ENCODE measurements around the gene SMIM41.
"Not testable (repeated sequence)": the region's sequence is repeated elsewhere in the genome, so short reads cannot be mapped to it uniquely, and the experiment has no call there.

Gene SMIM41

GRCh38 chr12:52085682-52086180 is 6.2 kb downstream of the SMIM41 start:
- no peak for DNase-seq

- DNase-seq, result no peak
Observed at GRCh38 chr12:52086366-52086765, 6.9 kb downstream of the SMIM41 start.

DNA sequence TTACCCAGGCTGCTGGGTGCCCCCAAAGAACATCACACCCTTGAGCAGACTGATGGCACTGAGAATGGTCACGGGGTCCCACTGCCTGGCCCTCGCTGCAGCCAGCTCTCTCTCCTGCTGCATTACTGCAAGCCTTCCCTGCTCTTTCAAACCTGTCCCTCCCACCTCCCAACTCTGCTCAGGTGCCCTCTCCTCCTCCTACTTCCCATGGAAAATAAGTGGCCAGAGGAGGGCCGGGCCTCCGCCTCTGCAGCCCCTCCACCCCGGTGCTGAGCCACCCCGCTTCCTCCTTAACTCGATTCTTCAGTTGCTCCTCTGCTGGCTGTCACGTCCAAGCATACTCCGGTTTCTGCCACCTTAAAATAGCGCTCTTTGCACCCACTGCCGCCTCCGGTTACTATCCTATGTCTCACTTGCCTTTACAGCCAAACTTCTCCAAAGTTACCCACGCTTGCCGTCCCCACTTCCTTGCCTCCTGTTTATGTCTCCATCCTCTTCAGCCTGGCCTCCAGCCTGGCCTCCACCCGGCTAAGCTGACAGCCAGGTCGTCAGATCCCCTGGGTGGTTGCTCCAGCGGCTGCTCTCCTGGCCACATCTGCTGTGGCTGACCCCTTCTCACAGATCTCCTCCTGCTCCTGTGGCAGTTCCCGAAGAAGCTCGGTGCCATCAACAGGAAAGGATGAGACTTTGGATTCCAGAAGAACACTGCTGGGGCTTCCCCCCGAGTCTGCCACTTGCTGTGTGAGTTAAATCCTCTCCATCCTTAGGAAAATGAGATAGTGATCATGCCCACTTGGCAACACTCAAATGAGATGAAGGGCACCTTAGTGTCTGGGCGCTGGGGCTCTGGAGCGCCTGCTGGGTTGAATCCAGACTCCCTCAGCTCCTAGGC is 7.7 kb downstream of the SMIM41 start:
- DNase-seq, result no peak

GRCh38 chr12:52087961-52088820 is 8.7 kb downstream of the SMIM41 start:
- DNase-seq, result no peak

GRCh38 chr12:52089491-52089890 is 10.0 kb downstream of the SMIM41 start:
- no peak for DNase-seq

- DNase-seq, result no peak
Observed at GRCh38 chr12:52090291-52090690, 10.8 kb downstream of the SMIM41 start.

DNA sequence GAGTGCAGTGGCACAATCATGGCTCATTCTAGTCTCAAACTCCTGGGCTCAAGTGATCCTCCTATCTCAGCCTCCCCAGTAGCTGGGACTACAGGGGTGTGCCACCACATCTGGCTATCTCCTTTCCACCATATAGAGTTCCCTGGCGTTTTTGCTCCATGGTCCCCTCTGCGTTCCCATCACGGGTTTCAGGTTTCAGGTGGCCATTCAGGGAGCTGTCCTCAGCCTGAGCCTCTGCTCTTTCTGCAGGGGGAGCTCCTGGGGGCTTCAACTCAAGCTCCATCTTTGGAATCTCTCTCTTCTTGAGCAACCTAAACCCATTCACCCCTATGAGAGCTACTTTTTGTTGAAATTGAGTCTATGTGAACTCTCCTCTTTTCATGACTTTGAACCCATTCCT is 11.6 kb downstream of the SMIM41 start:
- DNase-seq, result no peak

DNA sequence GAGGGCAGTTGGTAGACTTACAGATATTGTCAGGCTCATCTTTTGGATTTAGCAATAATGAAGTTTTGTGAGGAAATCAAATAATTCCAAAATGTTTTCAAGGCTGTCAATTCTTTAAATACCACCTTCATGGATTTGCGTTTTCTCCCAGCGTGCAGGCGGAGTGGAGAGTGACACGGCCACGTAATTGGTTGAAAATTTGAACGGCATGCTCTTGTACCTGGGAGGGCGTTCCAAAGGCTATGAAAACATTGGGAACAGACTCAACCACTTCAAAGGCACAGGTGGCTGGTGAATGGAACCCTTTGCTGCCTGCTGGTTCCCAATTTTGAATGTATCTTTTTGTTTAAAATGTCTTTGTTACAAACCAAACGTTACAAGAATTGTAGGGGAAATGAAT is 12.4 kb downstream of the SMIM41 start:
- DNase-seq, result no peak

DNA sequence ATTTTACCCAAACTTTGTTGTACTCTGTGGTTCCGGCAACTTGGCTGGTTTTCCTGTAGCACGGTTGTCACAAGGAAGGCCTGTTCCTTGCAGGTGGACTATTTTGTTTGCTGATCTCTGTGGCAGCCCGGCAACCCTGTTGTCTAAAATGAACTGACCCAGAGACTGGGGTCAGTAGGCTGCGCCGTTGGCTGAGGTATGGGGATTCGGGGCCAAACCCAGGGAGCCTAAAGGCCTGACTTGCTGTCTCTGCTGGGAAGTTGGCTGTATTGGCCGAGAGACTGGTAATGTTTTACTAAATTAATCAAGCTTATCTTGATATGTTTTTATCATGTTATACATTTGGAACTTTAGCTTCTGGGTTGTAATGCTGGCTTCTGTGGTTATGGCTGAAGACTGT is 13.8 kb downstream of the SMIM41 start:
- DNase-seq, result no peak

DNA sequence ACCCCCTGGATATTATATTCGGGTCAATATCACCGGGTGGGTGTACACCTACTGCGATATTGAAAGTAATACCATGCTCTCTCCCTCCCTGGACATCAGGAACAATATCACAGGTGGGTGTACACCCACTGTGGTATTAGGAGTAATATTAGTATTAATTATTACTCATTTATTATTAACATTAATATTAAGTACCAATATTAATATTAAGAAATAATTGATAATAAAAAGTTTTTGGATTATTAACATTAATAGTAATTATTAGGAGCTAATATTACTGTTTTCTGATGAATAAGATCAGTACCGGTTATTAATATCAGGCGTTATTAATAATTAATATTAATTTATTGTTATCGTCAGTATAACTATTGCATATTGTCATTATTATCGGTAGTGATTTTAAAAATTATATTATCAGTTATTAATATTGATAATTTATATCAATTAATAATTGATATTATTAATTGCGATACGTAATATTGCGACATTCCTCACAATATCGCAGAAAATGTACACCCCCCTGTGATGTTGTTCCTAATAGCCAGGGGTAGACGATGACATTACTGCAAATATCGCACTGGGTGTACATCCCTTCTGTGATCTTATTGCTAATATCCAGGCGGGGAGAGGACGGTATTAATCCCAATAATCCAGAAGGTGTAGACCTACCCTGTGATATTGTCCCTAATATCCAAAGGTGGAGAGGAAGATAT is 17.0 kb downstream of the SMIM41 start:
- DNase-seq, result no peak

DNA sequence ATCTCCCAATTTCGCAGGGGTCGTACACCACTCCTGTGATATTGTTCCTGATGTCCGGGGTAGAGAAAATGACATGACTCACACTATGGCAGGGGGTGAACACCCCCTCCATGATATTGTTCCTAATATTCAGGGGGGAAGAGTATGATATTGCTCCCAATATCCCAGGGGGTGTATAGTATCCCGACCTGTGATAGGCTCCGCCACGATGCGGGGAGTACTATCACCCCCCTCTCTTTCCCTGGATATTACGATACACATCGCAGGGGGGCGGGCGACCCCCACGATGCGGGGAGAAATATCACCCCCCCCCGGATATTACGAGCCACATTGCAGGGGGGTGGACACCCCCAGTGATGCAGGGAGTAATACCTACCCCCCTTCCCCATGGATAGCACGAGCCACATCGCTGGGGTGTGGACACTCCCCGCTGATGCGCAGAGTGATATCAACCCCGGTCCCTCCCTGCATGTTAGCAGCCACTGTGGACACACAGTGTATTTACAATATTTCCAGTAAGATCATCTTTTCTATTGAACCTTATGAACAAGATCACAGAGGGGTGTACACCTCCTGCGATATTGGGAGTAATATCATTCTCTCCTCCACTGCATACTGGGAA is 17.7 kb downstream of the SMIM41 start:
- DNase-seq, result no peak

GRCh38 chr12:52104431-52105089 is 25.1 kb downstream of the SMIM41 start:
- not testable (repeated sequence) for DNase-seq

- DNase-seq, result not testable (repeated sequence)
Observed at GRCh38 chr12:52116222-52117125, 37.0 kb downstream of the SMIM41 start.

DNA sequence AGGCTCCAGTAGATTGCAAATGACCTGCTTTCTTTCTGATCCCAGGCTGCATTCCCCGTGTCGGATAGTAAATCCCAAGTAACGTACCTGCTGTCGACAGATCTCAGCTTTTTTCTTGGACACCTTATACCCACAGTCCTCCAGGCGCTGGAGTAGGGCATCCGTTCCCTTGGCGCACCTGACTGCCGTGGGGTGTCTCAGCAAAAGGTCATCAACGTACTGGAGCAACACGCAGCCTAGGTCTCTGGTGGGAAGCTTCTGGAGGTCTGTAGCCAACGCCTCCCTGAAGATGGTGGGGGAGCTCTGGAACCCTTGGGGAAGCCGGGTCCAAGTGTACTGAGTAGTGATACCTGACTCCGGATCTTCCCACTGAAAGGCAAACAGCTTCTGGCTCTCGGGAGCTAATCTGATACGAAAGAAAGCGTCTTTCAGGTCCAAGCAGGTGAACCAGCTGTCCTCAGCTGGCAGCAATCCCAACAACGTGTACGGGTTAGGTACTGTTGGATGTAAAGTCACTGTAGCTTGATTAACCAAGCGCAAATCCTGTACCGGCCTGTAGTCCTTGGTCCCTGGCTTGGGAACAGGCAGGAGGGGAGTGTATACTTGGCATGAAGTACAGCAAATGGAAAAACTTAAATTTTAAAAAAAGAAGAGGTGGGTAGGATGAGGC is 38.4 kb downstream of the SMIM41 start:
- not testable (repeated sequence) for DNase-seq

DNA sequence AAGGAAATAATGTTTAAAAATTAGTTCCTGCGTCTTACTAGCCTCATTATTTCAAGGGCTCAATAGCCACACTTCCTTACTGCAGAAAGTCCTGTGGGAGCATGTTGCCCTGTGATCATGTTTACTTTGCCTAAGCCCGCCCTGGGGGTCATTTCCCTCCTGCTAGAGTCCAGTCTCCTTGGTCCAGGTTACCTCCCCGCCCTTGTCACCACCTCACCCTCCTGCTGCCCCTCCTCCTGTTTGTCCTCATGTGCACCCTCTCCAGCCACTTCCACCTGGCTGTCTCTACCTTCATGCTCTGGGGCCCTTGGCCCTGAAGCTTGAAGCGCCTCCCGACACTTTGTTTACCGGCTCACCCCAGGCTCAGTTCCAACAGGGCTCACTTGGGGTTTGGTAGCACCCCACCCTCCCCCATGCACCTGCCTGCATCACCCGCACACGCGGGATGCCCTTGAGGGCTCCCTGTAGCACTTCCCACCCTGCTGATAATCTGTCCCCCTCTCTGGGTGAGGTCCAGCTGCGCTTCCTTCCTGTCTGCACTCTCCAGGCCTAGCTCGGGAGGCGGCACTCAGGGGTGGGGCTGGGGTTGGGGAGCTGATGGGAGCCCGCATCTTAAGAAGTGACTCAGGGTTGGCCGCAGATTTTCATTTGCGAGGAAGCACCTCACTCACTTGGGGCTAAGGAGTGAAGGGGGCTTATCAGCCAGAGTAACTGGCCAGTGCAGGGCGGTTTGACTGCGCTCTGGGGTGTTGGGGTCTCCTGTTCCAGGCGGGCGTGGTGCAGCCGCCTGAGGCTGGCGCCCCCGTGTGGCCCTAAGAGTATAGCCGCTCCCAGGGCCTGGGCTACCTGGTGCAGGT is 40.1 kb downstream of the SMIM41 start:
- DNase-seq, result no peak

DNA sequence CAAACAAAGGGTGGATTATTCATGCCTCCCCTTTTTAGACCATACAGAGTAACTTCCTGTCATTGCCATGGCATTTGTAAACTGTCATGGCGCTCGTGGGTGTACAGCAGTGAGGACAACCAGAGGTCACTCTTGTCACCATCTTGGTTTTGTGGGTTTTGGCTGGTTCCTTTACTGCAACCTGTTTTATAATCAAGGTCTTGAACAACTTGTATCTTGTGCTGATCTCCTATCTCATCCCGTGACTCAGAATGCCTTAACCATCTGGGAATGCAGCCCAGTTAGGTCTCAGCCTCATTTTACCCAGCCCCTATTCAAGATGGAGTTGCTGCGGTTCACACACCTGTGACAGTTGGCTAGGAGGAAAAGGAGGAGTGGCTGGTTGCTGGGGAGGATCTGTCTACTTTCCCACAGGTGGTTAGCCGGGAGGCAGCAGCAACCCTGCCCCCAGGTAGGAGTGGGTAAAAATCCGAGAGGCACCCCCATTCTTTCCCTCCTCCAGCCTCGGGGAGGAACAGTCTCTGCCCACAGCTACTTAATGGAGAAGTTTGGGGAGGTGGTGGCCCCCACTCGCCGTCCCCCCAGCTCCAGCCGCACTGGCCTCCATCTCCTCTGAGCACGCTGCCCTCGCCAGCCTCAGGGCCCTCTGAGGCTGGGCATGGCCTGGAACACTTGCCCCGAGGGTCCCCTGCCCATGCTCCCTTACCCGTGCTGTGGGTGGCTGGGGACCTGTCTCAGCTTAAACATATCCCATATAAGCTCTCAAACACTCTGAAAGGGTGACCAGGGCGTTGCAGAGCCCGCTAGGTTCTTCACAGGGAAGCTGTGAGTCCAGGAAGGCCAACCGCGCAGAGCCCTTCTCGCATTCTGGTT is 41.7 kb downstream of the SMIM41 start:
- no peak for DNase-seq

GRCh38 chr12:52121824-52122539 is 42.5 kb downstream of the SMIM41 start:
- DNase-seq, result peak; percentile 32
